ENCODE data around the gene NPPB. TPM values are rescaled to one million over a fixed set of nuclear protein-coding genes. Genes with fewer than 3 reads are reported as not detected.

The NPPB gene
- total and polyA plus RNA-seq, 2 of the 8 experiments (the other 6 are each of a cell fraction or from before 2014, with no cell fraction given) = 0.36 to 0.91 TPM

DNA sequence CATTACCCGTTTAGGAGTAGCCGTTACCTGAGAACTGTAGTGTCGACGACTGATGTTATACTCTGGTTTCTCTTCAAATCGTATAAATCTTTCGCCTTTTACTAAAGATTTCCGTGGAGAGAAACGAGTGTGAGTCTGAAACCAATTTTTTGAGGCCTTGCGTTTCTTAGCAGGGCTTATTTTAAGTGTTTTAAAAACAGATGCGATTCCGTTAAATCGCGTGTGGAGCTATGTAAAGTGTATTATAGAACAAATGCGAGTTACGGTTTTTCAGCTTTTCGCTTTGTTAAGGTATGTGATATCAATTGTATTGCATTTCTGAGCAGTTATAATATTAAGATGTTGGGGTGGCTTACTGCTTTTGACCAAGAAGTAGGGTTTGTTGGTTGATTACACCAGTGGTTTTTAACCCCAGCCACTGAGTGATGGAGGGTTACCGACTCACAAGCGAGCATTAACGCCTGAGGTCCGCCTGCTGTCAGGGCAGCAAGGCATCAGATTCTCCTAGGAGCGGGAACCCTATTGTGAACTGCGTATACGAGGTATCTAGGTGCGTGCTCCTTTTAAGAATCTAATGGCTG lies 49.4 kb upstream of the NPPB start (continued):
- TF ChIP-seq, protein P1, sequence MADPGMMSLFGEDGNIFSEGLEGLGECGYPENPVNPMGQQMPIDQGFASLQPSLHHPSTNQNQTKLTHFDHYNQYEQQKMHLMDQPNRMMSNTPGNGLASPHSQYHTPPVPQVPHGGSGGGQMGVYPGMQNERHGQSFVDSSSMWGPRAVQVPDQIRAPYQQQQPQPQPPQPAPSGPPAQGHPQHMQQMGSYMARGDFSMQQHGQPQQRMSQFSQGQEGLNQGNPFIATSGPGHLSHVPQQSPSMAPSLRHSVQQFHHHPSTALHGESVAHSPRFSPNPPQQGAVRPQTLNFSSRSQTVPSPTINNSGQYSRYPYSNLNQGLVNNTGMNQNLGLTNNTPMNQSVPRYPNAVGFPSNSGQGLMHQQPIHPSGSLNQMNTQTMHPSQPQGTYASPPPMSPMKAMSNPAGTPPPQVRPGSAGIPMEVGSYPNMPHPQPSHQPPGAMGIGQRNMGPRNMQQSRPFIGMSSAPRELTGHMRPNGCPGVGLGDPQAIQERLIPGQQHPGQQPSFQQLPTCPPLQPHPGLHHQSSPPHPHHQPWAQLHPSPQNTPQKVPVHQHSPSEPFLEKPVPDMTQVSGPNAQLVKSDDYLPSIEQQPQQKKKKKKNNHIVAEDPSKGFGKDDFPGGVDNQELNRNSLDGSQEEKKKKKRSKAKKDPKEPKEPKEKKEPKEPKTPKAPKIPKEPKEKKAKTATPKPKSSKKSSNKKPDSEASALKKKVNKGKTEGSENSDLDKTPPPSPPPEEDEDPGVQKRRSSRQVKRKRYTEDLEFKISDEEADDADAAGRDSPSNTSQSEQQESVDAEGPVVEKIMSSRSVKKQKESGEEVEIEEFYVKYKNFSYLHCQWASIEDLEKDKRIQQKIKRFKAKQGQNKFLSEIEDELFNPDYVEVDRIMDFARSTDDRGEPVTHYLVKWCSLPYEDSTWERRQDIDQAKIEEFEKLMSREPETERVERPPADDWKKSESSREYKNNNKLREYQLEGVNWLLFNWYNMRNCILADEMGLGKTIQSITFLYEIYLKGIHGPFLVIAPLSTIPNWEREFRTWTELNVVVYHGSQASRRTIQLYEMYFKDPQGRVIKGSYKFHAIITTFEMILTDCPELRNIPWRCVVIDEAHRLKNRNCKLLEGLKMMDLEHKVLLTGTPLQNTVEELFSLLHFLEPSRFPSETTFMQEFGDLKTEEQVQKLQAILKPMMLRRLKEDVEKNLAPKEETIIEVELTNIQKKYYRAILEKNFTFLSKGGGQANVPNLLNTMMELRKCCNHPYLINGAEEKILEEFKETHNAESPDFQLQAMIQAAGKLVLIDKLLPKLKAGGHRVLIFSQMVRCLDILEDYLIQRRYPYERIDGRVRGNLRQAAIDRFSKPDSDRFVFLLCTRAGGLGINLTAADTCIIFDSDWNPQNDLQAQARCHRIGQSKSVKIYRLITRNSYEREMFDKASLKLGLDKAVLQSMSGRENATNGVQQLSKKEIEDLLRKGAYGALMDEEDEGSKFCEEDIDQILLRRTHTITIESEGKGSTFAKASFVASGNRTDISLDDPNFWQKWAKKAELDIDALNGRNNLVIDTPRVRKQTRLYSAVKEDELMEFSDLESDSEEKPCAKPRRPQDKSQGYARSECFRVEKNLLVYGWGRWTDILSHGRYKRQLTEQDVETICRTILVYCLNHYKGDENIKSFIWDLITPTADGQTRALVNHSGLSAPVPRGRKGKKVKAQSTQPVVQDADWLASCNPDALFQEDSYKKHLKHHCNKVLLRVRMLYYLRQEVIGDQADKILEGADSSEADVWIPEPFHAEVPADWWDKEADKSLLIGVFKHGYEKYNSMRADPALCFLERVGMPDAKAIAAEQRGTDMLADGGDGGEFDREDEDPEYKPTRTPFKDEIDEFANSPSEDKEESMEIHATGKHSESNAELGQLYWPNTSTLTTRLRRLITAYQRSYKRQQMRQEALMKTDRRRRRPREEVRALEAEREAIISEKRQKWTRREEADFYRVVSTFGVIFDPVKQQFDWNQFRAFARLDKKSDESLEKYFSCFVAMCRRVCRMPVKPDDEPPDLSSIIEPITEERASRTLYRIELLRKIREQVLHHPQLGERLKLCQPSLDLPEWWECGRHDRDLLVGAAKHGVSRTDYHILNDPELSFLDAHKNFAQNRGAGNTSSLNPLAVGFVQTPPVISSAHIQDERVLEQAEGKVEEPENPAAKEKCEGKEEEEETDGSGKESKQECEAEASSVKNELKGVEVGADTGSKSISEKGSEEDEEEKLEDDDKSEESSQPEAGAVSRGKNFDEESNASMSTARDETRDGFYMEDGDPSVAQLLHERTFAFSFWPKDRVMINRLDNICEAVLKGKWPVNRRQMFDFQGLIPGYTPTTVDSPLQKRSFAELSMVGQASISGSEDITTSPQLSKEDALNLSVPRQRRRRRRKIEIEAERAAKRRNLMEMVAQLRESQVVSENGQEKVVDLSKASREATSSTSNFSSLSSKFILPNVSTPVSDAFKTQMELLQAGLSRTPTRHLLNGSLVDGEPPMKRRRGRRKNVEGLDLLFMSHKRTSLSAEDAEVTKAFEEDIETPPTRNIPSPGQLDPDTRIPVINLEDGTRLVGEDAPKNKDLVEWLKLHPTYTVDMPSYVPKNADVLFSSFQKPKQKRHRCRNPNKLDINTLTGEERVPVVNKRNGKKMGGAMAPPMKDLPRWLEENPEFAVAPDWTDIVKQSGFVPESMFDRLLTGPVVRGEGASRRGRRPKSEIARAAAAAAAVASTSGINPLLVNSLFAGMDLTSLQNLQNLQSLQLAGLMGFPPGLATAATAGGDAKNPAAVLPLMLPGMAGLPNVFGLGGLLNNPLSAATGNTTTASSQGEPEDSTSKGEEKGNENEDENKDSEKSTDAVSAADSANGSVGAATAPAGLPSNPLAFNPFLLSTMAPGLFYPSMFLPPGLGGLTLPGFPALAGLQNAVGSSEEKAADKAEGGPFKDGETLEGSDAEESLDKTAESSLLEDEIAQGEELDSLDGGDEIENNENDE (IDR thresholded peaks at IDR 0.05; ENCODE audit: insufficient replicate concordance, low read length) = peak; percentile 82
- TF ChIP-seq SIN3A (conservative IDR thresholded peaks at IDR 0.05 in 1 of 2, IDR thresholded peaks at IDR 0.05 in 1 of 2; ENCODE audit: low read depth in 1 of 2, low read length in 2 of 2) (peak in 1 of 2 experiments; percentile 64; a peak in 1 of 4 replicates), POU5F1 (IDR thresholded peaks at IDR 0.05; ENCODE audit: low read depth, low read length) (0 out of 2 replicates have a peak, but pooled peaks have one; percentile 1), SP2 (IDR thresholded peaks at IDR 0.05; ENCODE audit: low read length) (no peak), TAF1 (IDR thresholded peaks at IDR 0.05; ENCODE audit: low read depth, low read length) (no peak), POLR2A (IDR thresholded peaks at IDR 0.05; ENCODE audit: control extremely low read depth in 1 of 2, low read depth in 2 of 2, low read length in 2 of 2) (peak; percentile 100), MAFK (IDR thresholded peaks at IDR 0.05; ENCODE audit: low read depth, low read length) (no peak), SP4 (IDR thresholded peaks at IDR 0.05; ENCODE audit: low read length) (peak; percentile 96; the same call in 1 of the 2 replicates), TAF7 (optimal IDR thresholded peaks at IDR 0.05; ENCODE audit: borderline replicate concordance, low read depth, low read length) (peak; percentile 100), BRCA1 (IDR thresholded peaks at IDR 0.05; ENCODE audit: low read depth, low read length) (no peak)

All from H1 (cell line).